ENCODE data around the gene DOK7.

DNA sequence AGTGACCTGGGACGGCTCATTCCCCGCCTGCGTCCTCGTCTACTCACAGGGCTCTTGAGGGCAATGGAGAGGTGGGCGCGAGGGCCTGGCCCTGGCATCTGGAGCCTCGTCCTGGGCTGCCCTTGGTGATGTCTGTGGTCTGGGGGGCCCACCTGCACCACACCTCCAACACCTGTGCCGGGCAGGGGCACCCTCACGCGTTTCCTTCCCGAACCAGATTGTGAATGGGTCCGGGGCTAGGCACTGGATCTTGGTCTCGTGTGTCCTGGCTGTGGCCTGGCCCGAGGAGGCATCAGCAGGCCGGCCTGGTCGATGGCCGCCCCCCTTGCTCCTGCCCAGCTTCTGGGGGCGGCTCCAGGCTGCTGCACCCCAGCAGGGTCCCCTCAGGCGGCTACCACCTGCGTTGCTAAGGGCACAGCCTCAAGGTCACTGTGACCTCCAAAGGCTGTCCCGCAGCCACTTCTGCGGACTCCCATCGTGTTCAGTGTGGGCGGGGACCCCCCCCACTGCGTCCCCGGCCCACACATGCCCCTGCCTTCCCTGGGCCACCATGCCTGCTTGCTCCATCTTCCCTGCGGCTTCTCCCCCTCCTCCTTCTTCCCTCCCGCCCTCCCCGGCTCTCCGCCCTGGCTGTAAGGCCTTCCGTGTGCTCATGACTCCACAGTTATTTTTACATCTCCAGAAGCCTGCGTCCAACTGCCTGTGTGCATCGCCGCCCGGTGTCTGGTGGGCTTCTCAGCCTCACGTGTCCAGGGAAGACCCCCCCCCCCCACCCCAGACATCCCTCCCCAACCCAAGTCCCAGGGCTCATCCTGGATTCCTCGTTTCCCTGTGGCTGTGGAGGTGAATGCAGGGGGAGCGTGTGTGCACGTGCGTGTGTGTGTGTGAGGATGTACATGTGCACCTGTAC is 3.8 kb downstream of the DOK7 start:
- TF ChIP-seq, protein P1, sequence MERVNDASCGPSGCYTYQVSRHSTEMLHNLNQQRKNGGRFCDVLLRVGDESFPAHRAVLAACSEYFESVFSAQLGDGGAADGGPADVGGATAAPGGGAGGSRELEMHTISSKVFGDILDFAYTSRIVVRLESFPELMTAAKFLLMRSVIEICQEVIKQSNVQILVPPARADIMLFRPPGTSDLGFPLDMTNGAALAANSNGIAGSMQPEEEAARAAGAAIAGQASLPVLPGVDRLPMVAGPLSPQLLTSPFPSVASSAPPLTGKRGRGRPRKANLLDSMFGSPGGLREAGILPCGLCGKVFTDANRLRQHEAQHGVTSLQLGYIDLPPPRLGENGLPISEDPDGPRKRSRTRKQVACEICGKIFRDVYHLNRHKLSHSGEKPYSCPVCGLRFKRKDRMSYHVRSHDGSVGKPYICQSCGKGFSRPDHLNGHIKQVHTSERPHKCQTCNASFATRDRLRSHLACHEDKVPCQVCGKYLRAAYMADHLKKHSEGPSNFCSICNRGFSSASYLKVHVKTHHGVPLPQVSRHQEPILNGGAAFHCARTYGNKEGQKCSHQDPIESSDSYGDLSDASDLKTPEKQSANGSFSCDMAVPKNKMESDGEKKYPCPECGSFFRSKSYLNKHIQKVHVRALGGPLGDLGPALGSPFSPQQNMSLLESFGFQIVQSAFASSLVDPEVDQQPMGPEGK (CRISPR knock-in tag; IDR thresholded peaks at IDR 0.05; ENCODE audit: borderline replicate concordance): no peak
- TF ChIP-seq, protein P2, sequence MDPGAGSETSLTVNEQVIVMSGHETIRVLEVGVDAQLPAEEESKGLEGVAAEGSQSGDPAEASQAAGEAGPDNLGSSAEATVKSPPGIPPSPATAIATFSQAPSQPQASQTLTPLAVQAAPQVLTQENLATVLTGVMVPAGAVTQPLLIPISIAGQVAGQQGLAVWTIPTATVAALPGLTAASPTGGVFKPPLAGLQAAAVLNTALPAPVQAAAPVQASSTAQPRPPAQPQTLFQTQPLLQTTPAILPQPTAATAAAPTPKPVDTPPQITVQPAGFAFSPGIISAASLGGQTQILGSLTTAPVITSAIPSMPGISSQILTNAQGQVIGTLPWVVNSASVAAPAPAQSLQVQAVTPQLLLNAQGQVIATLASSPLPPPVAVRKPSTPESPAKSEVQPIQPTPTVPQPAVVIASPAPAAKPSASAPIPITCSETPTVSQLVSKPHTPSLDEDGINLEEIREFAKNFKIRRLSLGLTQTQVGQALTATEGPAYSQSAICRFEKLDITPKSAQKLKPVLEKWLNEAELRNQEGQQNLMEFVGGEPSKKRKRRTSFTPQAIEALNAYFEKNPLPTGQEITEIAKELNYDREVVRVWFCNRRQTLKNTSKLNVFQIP (CRISPR knock-in tag; IDR thresholded peaks at IDR 0.05; ENCODE audit: borderline replicate concordance, low read depth): no peak
- TF ChIP-seq ISL1 (CRISPR knock-in tag; IDR thresholded peaks at IDR 0.05) (no peak), RARB (CRISPR knock-in tag; IDR thresholded peaks at IDR 0.05) (no peak)
- TF ChIP-seq, protein P3, sequence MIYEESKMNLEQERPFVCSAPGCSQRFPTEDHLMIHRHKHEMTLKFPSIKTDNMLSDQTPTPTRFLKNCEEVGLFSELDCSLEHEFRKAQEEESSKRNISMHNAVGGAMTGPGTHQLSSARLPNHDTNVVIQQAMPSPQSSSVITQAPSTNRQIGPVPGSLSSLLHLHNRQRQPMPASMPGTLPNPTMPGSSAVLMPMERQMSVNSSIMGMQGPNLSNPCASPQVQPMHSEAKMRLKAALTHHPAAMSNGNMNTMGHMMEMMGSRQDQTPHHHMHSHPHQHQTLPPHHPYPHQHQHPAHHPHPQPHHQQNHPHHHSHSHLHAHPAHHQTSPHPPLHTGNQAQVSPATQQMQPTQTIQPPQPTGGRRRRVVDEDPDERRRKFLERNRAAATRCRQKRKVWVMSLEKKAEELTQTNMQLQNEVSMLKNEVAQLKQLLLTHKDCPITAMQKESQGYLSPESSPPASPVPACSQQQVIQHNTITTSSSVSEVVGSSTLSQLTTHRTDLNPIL (CRISPR knock-in tag; IDR thresholded peaks at IDR 0.05; ENCODE audit: low read depth): no peak
